ENCODE measurements around the gene RBP4. TPM values are rescaled to one million over a fixed set of nuclear protein-coding genes. Genes with fewer than 3 reads are reported as not detected.
A peak's percentile ranks its signal among the peaks of the same experiment; 100 is the strongest.

The RBP4 gene
- total and polyA plus RNA-seq, 9 of the 15 experiments (the other 6 are each of a cell fraction or from before 2014, with no cell fraction given) = 0.91 TPM; not detected in 8

DNA sequence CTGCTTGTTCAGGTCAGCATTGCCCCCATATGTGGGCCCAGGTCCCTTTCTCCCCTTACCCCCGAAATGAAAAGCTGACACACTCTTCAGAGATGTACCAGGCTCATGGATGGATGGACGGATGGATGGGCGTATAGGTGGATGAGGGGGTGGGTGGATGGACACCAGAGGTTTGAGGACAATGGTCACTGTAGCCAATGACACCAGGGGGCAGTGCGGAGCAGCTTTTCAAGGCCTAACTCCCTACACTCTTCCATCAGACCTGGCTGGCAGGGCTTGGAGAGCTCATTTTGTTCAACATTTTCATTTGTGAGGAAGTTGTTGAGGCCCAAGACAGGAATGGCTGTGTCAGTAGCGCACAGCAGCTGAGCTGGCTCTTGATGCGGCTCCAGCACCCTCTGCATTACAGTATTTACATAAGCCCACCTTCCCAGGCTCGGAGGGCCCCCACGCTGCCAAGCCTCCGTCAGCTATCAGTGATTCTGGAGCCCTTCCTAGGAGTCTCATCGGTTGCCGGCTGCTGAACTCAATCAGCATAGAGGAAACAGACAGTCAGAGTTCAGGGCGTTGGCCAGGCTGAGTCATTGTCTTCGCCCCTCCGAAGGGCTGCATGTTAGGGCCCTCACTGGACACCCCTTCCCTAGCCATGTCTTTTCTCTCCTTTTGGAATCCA, 46.1 kb downstream of the RBP4 start (continued):
- TF ChIP-seq, protein P1, sequence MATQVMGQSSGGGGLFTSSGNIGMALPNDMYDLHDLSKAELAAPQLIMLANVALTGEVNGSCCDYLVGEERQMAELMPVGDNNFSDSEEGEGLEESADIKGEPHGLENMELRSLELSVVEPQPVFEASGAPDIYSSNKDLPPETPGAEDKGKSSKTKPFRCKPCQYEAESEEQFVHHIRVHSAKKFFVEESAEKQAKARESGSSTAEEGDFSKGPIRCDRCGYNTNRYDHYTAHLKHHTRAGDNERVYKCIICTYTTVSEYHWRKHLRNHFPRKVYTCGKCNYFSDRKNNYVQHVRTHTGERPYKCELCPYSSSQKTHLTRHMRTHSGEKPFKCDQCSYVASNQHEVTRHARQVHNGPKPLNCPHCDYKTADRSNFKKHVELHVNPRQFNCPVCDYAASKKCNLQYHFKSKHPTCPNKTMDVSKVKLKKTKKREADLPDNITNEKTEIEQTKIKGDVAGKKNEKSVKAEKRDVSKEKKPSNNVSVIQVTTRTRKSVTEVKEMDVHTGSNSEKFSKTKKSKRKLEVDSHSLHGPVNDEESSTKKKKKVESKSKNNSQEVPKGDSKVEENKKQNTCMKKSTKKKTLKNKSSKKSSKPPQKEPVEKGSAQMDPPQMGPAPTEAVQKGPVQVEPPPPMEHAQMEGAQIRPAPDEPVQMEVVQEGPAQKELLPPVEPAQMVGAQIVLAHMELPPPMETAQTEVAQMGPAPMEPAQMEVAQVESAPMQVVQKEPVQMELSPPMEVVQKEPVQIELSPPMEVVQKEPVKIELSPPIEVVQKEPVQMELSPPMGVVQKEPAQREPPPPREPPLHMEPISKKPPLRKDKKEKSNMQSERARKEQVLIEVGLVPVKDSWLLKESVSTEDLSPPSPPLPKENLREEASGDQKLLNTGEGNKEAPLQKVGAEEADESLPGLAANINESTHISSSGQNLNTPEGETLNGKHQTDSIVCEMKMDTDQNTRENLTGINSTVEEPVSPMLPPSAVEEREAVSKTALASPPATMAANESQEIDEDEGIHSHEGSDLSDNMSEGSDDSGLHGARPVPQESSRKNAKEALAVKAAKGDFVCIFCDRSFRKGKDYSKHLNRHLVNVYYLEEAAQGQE (IDR thresholded peaks at IDR 0.05; ENCODE audit: borderline replicate concordance) = peak; percentile 46
- TF ChIP-seq, protein P1 (CRISPR knock-in tag; IDR thresholded peaks at IDR 0.05; ENCODE audit: low read depth) = no peak
- TF ChIP-seq ZFP1 (CRISPR knock-in tag; IDR thresholded peaks at IDR 0.05) (no peak), PPARD (CRISPR knock-in tag; IDR thresholded peaks at IDR 0.05) (no peak), RBFOX2 (IDR thresholded peaks at IDR 0.05; ENCODE audit: low read depth, low read length) (0 out of 2 replicates have a peak, but pooled peaks have one; percentile 19), SMC3 (conservative IDR thresholded peaks at IDR 0.05; ENCODE audit: insufficient read depth, low read depth, low read length) (peak; percentile 43; the same call in 1 of the 2 replicates), CREBBP (IDR thresholded peaks at IDR 0.05; ENCODE audit: low read depth, low read length) (no peak), TAF9B (IDR thresholded peaks at IDR 0.05; ENCODE audit: partially characterized antibody) (no peak)
- TF ChIP-seq, protein P2, sequence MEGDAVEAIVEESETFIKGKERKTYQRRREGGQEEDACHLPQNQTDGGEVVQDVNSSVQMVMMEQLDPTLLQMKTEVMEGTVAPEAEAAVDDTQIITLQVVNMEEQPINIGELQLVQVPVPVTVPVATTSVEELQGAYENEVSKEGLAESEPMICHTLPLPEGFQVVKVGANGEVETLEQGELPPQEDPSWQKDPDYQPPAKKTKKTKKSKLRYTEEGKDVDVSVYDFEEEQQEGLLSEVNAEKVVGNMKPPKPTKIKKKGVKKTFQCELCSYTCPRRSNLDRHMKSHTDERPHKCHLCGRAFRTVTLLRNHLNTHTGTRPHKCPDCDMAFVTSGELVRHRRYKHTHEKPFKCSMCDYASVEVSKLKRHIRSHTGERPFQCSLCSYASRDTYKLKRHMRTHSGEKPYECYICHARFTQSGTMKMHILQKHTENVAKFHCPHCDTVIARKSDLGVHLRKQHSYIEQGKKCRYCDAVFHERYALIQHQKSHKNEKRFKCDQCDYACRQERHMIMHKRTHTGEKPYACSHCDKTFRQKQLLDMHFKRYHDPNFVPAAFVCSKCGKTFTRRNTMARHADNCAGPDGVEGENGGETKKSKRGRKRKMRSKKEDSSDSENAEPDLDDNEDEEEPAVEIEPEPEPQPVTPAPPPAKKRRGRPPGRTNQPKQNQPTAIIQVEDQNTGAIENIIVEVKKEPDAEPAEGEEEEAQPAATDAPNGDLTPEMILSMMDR (IDR thresholded peaks at IDR 0.05 in 2 of 3, conservative IDR thresholded peaks at IDR 0.05 in 1 of 3; ENCODE audit: insufficient read depth in 2 of 3, low read depth in 1 of 3, low read length in 3 of 3) = peak; percentile 61 to 81 (median 63)
